Stimulated activated CD8-positive, alpha-beta memory T cell treated with anti-CD3 and anti-CD28 coated beads, Interleukin-4, amount 100 ng/mL, for 24 hours (primary cell): Measurements from ENCODE around the gene PIGC.
"Not testable (repeated sequence)": the region's sequence is repeated elsewhere in the genome, so short reads cannot be mapped to it uniquely, and the experiment has no call there.

Source experiments
- DNase-seq: peaks from one replicate; pipeline ENCODE4 v3.0.0-alpha.2; 2020; ENCODE audit warnings: low read depth

PIGC gene

GRCh38 chr1:172466795-172467407 lies 23.0 kb upstream of the PIGC start:
- no peak for DNase-seq

DNA sequence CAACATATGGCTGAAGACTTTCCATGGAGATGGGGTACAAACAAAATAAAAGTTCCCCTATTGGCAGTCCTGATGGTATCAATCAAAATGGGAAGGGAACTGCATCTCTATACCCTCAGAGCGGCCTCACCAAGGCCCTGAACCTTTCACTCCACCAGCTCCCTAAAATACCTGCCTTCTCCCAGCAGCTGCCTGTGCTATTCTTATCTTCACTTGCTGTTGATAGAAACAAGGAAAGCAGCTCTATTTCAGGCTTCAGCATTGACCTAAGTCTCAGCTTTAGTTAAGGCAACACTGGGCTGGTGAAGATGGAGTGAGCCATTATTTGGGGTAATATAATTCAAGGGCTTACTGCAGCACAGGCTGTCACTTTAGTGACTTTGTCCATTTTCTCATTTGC lies 21.7 kb upstream of the PIGC start:
- DNase-seq: no peak

DNA sequence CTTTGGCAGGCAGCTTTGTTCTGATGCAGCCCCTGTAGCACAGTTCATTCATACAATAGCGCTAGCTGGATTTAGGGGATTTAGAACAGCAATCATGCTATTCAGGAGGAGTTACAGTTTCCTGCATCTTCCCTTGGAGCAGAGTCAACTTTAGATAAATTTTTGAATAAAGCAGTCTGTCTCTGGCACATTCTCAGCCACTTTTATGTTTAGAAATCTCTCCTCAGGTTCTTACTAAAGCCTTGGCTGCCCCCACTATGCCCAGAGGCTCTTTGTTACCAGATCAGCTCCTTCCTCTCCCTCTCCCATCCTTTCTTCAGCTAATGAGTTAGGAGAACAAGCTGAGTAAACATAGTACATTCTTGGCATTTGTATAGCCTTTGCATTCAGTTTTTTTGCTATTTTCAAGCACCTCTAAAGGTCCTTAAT lies 17.0 kb upstream of the PIGC start:
- DNase-seq: no peak

DNA sequence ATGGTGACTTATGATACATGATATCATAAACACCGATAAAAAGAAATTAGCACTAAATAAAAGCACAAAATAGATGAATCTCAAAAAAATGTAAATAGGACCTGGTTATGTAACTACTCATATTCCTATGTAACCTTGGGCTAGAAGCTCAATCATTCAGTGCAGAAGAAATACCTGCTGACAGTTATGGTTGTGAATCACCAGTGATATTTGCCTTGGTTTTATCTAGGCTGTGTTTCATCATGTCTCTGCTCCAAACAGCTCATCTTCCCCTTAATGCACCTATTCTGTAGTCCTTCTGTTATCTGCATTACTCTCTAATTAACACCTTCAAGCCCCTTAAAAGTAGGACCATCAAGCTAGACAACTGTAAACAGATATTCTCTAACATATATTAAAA lies 16.3 kb upstream of the PIGC start:
- DNase-seq: no peak

DNA sequence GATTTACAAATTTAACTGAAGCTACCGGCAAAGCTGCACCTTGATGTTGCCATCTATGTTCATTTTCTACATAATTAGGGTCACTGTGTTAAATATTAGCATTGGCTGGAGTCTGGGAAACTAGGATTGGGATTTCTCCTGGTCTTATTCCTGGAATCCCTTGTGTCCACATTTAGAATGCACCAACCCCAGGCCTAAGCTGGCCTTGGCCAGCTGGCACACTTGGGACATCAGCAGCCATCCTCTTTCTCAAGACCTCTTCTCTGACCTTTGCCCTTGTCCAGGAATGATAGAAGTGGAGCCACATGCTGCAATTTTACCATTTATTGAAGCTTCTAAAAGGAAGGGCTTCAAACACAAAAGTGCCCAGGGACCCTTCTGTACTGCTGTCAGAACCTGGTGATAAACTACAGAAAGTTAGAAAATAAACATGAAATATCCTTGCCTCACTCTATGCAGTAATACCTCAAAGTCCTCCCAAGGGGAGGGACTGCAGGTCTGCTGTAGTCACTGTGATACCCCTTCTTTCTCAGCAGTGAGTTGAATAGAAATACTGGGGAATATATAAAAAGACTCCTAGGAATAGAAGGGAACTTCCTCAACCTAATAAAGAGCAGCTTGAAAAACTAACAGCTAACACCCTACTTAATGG lies 13.7 kb upstream of the PIGC start:
- DNase-seq: no peak

- DNase-seq: no peak
These were observed 12.5 kb upstream of the PIGC start for GRCh38 chr1:172456344-172456769.

DNA sequence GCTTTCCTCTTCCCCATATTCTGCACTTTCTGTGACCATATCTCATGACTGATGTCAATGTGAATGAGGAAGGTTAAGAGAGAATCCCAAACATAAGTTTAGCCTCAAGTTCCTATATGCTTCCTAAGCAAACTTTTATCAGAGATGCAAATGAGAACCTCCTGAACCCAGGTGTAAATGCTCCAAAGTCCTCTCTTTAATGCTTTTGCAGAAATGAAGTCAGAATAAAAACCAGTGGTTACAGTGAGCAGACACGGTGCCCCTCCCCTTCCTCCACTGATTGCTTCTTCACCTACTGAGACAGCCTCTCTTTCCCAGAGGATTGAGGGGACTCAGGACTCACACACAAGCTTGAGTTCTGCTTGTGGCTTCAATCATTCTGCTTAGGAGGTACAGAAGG lies 11.6 kb upstream of the PIGC start:
- DNase-seq: no peak

DNA sequence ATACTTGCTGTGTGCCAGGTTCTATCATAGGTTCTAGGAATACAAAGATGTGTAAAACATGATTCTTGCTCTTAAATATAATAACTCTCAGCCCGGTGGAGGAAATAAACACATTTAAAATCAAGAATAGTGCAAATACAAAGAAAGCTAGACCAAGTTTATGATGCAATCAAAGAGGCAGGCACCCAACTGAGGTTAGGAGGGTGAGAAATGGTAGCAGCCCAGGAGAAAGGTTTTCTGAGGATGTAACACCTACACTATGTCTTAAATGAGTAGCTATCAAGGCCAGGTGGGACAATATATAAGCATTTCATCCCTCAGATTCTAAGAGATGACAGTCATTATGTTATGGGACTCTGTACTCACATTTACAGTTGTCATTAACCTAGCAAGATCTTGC lies 9.7 kb upstream of the PIGC start:
- DNase-seq: no peak

- DNase-seq: no peak
These were observed 9.3 kb upstream of the PIGC start for GRCh38 chr1:172453153-172453545.

- no peak for DNase-seq
These were observed 8.8 kb upstream of the PIGC start for GRCh38 chr1:172452536-172453152.

DNA sequence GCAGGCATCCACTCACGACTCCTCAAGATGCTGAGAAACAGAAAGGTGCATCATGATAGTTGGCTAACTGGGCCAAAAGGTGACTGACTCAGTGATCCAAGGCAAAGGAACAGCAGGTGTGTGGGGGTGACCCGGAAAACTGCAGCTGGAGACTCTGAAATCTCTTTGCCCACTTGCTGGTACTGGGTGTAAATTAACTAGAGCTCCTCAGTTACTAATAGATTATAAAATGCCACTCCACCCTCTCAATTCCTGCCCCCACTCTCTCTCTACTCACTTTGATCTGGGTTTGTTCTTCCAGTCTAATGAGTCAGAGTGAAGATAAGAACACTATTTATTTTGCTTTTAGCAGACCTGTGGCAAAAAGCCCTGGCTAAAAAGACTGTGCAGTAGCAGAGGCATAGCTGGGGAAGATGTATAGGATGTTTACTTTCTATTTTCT lies 7.2 kb upstream of the PIGC start:
- DNase-seq: no peak

- no peak for DNase-seq
These were observed 6.6 kb upstream of the PIGC start for GRCh38 chr1:172450524-172450885.

GRCh38 chr1:172449585-172450523 lies 6.0 kb upstream of the PIGC start:
- DNase-seq: peak; percentile 4

DNA sequence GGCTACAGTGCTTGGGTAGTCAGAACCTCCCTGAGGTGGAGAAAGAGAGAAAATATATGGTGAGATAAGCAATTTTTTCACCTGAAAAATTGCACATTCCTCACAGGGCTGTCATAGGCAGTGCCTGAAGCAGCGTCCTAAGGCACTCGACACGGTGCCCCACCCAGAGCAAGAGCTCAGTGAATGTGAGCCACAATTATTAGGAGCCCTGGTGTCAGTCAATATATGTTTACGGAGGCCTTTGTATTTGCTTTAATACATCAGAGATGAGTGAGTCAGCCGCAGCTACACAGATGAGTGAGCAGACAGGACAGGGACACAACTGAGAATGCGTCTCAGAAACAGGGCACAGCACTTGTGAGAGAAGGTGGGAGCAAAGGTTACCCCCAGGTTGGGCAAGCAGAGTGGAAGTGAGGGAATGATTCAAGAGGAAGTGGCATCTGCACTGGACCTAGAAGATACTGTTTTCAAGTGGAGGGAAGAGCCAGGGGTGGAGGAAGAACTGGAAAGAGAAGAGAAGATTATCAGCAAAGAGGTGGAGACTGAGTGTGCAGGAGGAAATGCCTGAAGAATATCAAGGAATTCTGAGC lies 5.2 kb upstream of the PIGC start:
- no peak for DNase-seq

DNA sequence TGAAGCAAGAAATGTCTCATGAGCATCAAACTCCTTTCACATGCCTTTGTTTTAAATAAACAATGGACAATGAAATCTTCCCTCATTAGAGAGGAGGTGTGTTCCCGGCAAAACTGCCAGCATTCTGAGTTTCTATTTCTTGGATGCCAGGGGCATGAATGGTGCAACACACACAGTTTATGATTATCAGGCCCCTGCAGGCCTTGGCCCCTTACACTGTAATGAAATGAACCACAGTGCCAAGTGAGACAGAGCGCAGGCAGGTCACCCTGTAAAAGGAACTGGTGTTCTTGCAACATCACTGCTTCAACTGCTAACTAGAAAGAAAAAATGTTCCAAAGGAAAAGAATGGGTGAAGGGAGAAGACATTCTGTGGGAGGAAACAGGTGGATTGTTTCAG lies 3.8 kb upstream of the PIGC start:
- DNase-seq: no peak

- DNase-seq: no peak
These were observed 2.7 kb upstream of the PIGC start for GRCh38 chr1:172446547-172446946.

GRCh38 chr1:172442843-172443565 lies 865 bp downstream of the PIGC start:
- no peak for DNase-seq

- DNase-seq: no peak
These were observed 1.5 kb downstream of the PIGC start for GRCh38 chr1:172442404-172442803.

DNA sequence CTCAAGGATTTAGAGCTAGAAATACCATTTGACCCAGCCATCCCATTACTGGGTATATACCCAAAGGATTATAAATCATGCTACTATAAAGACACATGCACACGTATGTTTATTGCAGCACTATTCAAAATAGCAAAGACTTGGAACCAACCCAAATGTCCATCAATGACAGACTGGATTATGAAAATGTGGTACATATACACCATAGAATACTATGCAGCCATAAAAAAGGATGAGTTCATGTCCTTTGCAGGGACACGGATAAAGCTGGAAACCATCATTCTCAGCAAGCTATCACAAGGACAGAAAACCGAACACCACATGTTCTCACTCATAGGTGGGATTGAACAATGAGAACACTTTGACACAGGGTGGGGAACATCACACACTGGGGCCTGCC lies 6.7 kb downstream of the PIGC start:
- not testable (repeated sequence) for DNase-seq

DNA sequence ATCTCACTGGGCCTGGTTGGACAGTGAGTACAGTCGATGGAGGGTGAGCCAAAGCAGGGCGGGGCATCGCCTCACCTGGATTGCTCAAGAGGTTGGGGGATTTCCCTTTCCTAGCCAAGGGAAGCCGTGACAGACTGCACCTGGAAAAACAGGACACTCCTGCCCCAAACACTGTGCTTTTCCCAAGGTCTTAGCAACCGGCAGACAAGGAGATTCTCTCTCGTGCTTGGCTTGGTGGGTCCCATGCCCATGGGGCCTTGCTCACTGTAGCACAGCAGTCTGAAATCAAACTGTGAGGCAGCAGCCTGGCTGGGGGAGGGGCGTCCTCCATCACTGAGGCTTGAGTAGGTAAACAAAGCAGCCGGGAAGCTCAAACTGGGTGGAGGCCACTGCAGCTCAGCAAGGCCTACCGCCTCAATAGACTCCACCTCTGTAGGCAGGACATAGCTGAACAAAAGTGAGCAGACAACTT lies 12.1 kb downstream of the PIGC start:
- DNase-seq: no peak

- DNase-seq: no peak
These were observed 12.7 kb downstream of the PIGC start for GRCh38 chr1:172431204-172431603.

- DNase-seq: no peak
These were observed 13.8 kb downstream of the PIGC start for GRCh38 chr1:172430128-172430454.
